Measurements from ENCODE around the gene C4BPA.

The C4BPA gene

DNA sequence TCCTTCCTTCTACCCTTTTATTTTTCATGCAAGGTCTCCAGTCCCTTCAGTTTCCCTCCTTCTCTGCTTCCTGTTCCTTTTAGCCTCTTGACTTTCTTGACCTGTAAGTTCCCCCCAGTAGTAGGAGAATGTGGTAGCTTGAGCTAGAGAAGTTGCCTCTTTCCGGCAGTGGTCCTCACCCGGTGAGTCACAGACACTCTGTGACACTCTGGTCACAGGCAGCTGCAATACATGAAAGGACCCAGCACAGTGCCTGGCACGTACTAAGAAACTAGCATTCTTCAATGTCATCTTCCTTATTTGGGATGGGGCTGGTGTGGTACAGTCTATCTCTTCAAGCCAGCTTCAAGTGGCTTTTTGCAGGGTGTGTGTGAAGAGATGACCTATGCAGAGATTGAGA lies 35.0 kb upstream of the C4BPA start:
- no peak overlapping the region for H3K9ac ChIP-seq (ENCODE audit: low read length)
- H3K9me2 ChIP-seq (replicated peaks; ENCODE audit: insufficient read depth, low read length), result no peaks in the 10 kb centered on the region
- H3K27ac ChIP-seq (ENCODE audit: low read depth, low read length), result no peak overlapping the region
- no peaks in the 10 kb centered on the region for H3K36me3 ChIP-seq (ENCODE audit: low read length)
- no peaks in the 10 kb centered on the region for H3K27me3 ChIP-seq (ENCODE audit: low read length)
- H2AFZ ChIP-seq (ENCODE audit: low read depth, low read length, severe bottlenecking), result no peak overlapping the region
- no peak overlapping the region for H3K4me2 ChIP-seq (ENCODE audit: low read depth, low read length, poor library complexity, severe bottlenecking)
- no peaks in the 10 kb centered on the region for H3K9me3 ChIP-seq (ENCODE audit: insufficient read depth, low read length)
- H4K20me1 ChIP-seq (ENCODE audit: low read depth, low read length), result no peaks in the 10 kb centered on the region
- no peak overlapping the region for H3K4me3 ChIP-seq (ENCODE audit: insufficient read depth, low read length, poor library complexity, severe bottlenecking)
- no peaks in the 10 kb centered on the region for H3K79me2 ChIP-seq (ENCODE audit: insufficient read depth, low read length)
- no peak for TF ChIP-seq EZH2phosphoT487 (conservative IDR thresholded peaks at IDR 0.05; ENCODE audit: low read length)
- TF ChIP-seq, protein P1, sequence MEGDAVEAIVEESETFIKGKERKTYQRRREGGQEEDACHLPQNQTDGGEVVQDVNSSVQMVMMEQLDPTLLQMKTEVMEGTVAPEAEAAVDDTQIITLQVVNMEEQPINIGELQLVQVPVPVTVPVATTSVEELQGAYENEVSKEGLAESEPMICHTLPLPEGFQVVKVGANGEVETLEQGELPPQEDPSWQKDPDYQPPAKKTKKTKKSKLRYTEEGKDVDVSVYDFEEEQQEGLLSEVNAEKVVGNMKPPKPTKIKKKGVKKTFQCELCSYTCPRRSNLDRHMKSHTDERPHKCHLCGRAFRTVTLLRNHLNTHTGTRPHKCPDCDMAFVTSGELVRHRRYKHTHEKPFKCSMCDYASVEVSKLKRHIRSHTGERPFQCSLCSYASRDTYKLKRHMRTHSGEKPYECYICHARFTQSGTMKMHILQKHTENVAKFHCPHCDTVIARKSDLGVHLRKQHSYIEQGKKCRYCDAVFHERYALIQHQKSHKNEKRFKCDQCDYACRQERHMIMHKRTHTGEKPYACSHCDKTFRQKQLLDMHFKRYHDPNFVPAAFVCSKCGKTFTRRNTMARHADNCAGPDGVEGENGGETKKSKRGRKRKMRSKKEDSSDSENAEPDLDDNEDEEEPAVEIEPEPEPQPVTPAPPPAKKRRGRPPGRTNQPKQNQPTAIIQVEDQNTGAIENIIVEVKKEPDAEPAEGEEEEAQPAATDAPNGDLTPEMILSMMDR (IDR thresholded peaks at IDR 0.05; ENCODE audit: insufficient read depth, low read length, poor library complexity, severe bottlenecking), result no peak
- H3F3A ChIP-seq (ENCODE audit: insufficient read depth), result no peaks in the 10 kb centered on the region

DNA sequence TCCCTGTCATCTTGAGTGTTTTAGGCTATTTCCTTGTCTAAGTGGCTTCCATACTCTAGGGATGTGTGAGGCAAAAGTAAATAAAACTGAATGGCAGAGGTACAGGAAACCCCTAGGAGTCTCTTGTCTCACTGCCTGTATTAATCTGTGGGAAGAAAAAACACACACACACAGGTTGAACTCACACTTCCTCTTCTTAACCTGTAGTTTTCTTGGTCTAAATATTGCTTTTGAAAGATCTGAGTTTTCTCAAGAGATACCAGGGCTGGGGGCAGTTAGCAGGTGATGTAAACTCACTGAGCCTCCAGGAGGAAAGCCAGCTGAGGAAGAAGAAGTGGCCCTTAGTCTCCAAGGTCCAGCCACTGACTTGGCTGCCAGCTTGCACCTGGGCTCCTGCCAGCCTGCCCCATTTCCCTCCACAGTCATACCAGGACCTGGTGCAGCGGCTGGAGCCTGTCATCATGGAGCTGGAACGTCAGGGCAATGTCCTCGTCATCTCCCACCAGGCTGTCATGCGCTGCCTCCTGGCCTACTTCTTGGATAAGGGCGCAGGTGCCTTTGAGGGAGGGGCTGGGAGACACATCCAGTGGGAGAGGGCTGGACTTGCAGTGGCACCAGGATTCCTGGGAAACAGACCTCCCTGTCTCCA lies 34.1 kb upstream of the C4BPA start:
- Histone ChIP-seq H3K4me3 (ENCODE audit: insufficient read depth, low read length, poor library complexity, severe bottlenecking) (no peak overlapping the region), H4K20me1 (ENCODE audit: low read depth, low read length) (no peaks in the 10 kb centered on the region), H2AFZ (ENCODE audit: low read depth, low read length, severe bottlenecking) (no peak overlapping the region), H3K27me3 (ENCODE audit: low read length) (no peaks in the 10 kb centered on the region), H3K27ac (ENCODE audit: low read depth, low read length) (no peak overlapping the region), H3K9me2 (replicated peaks; ENCODE audit: insufficient read depth, low read length) (no peaks in the 10 kb centered on the region), H3K4me2 (ENCODE audit: low read depth, low read length, poor library complexity, severe bottlenecking) (no peak overlapping the region), H3K9ac (ENCODE audit: low read length) (no peak overlapping the region), H3K79me2 (ENCODE audit: insufficient read depth, low read length) (no peaks in the 10 kb centered on the region), H3F3A (ENCODE audit: insufficient read depth) (no peaks in the 10 kb centered on the region), H3K9me3 (ENCODE audit: insufficient read depth, low read length) (no peaks in the 10 kb centered on the region), H3K36me3 (ENCODE audit: low read length) (no peaks in the 10 kb centered on the region)
- no peak for TF ChIP-seq EZH2phosphoT487 (conservative IDR thresholded peaks at IDR 0.05; ENCODE audit: low read length)
- TF ChIP-seq, protein P1 (IDR thresholded peaks at IDR 0.05; ENCODE audit: insufficient read depth, low read length, poor library complexity, severe bottlenecking), result no peak

DNA sequence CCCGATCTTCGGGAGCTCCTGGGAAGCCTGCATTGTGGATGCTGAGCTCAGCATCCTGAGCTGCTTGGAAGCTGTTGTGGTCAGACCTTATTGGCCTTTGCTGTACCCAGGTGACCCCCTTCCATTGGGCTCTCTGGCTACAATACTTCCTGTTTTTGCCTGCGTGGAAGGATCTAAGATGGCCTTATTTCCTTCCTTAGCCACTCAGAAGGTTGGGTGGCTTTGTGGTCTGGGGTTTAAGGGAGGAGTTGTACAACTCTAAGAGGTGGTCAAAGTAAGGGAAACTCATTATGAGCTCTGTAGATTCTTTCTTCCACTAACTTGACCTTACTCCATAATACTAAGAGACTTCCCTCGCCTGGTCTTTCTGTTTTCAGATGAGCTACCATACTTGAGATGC lies 33.2 kb upstream of the C4BPA start:
- Histone ChIP-seq H4K20me1 (ENCODE audit: low read depth, low read length) (no peaks in the 10 kb centered on the region), H3K27me3 (ENCODE audit: low read length) (no peaks in the 10 kb centered on the region), H3K4me3 (ENCODE audit: insufficient read depth, low read length, poor library complexity, severe bottlenecking) (no peak overlapping the region), H3K27ac (ENCODE audit: low read depth, low read length) (no peak overlapping the region), H2AFZ (ENCODE audit: low read depth, low read length, severe bottlenecking) (no peak overlapping the region), H3F3A (ENCODE audit: insufficient read depth) (no peaks in the 10 kb centered on the region), H3K79me2 (ENCODE audit: insufficient read depth, low read length) (no peaks in the 10 kb centered on the region), H3K9me2 (replicated peaks; ENCODE audit: insufficient read depth, low read length) (no peaks in the 10 kb centered on the region), H3K4me2 (ENCODE audit: low read depth, low read length, poor library complexity, severe bottlenecking) (no peak overlapping the region), H3K9me3 (ENCODE audit: insufficient read depth, low read length) (no peaks in the 10 kb centered on the region), H3K36me3 (ENCODE audit: low read length) (no peaks in the 10 kb centered on the region), H3K9ac (ENCODE audit: low read length) (no peak overlapping the region)
- TF ChIP-seq, protein P1 (IDR thresholded peaks at IDR 0.05; ENCODE audit: insufficient read depth, low read length, poor library complexity, severe bottlenecking), result no peak
- no peak for TF ChIP-seq EZH2phosphoT487 (conservative IDR thresholded peaks at IDR 0.05; ENCODE audit: low read length)
